Heart right ventricle (tissue), 16 donors: Measurements from ENCODE around the gene PLK3. TPM values are rescaled to one million over a fixed set of nuclear protein-coding genes. Genes with fewer than 3 reads are reported as not detected.

Experiments
- ATAC-seq, 8 donors: fragments of 200-7000 bp; cut with Tn5 transposase; one replicate each; pipeline ENCODE4 v1.9.1; 2020; ENCODE audit warnings: mild to moderate bottlenecking in 8 of 8, moderate library complexity in 8 of 8, moderate number of reproducible peaks in 1 of 8
- DNase-seq, 2 donors: peaks; one replicate each; pipeline ENCODE4 v3.0.0-alpha.2; 2020
- H3K27ac ChIP-seq, 10 donors: fragments of 200-600 bp; sonication (generic) in 2 of 10; one replicate each; pipeline versions ENCODE4 v1.5.0 to v1.8.0; 2020 to 2022; ENCODE audit warnings: mild to moderate bottlenecking in 3 of 10
- H3K27me3 ChIP-seq, 7 donors: fragments of 200-600 bp; one replicate each; pipeline ENCODE4 v1.8.0; 2021 to 2022; ENCODE audit warnings: mild to moderate bottlenecking in 2 of 7
- H3K36me3 ChIP-seq, 9 donors: fragments of 200-600 bp; sonication (generic) in 1 of 9; one replicate each; pipeline versions ENCODE4 v1.5.0 to v1.8.0; 2020 to 2022; ENCODE audit warnings: mild to moderate bottlenecking in 2 of 9
- H3K4me1 ChIP-seq, 9 donors: fragments of 200-600 bp; sonication (generic) in 1 of 9; one replicate each; pipeline versions ENCODE4 v1.5.0 to v1.8.0; 2020 to 2022; ENCODE audit warnings: mild to moderate bottlenecking in 4 of 9
- H3K4me3 ChIP-seq, 10 donors: fragments of 200-600 bp; sonication (generic) in 2 of 10; one replicate each; pipeline versions ENCODE4 v1.5.0 to v1.8.0; 2020 to 2022; ENCODE audit warnings: mild to moderate bottlenecking in 7 of 10, moderate library complexity in 2 of 10
- H3K9me3 ChIP-seq, 11 donors: fragments of 200-600 bp in 10 of 11; sonication (generic) in 2 of 11; one replicate each; pipeline versions ENCODE4 v1.5.0 to v1.8.0; 2013 to 2022; ENCODE audit warnings: mild to moderate bottlenecking in 2 of 11, control low read depth in 1 of 11, moderate library complexity in 1 of 11
- WGBS, 2 donors: extraction: QIAGEN DNeasy Blood & Tissue Kit; methylation state at CpG; one replicate each; pipeline ENCODE4 v1.1.7; 2013; ENCODE audit warnings: inconsistent platforms in 1 of 2; 5-methylcytosine and 5-hydroxymethylcytosine counted together
- intact Hi-C, 10 donors: fragments of 100-400 bp; cut with DNase I; formaldehyde crosslinking; loops; one replicate each; pipeline versions ENCODE4 v1.11.1 to v1.14.2; 2022
- polyA plus RNA-seq, 2 donors: library from polyadenylated mRNA; stranded (reverse); fragments of 200-250 nt; gene quantifications; one replicate each; pipeline ENCODE4 v1.2.3, GENCODE V29; 2013
- total RNA-seq, 10 donors: library from RNA; stranded (reverse); fragmentation: NEBNext Ultra II Directional in 3 of 10; extraction: Animal tissue kit (Norgen Biotek cat#: 25700) in 3 of 10; gene quantifications; one replicate each; pipeline versions ENCODE4 v1.2.1 to v1.2.4, GENCODE V29; 2021 to 2023
- TF ChIP-seq, protein P1 (sequence below), 9 donors: fragments of 200-600 bp; sonication (generic) in 2 of 9; IDR thresholded peaks; one replicate each; pipeline versions ENCODE4 v1.5.0 to v1.8.0; 2021 to 2022; ENCODE audit warnings: antibody characterized with exemption in 9 of 9, mild to moderate bottlenecking in 5 of 9, moderate library complexity in 1 of 9
- donor health status: Arrhythmogenic right ventricular cardiomyopathy.
- donor health status: ischemic (EF 13 %, LVEDD 7.1; RV severe dilation, severe dysfunction).
- donor health status: healthy with polysubstance abuse.
- donor health status: DM: no; HTN: yes; CAD: no.
- donor health status: DM: no; HTN: no; CAD: no.
- donor health status: ischemic (EF 25% LVEDD 6.9; RV normal size, moderate dysfunction).
- donor health status: ischemic (EF 25% LVEDD 5.7; RV mildly dilated, moderate dysfunction).
- donor health status: healthy.
- donor health status: DM: yes; HTN: yes; CAD: no.
- donor health status: Ischemic cardiomyopathy.
- donor health status: ischemic (EF 35%, LVEDD 5.7; RV mildly dilated, moderate dysfunction).
- donor health status: nonischemic (EF 11% LVEDD 7.7; RV severe dilation, severe dysfunction).
- donor health status: DM: yes; HTN: yes; CAD: no.
- donor health status: PGD.
- donor health status: ischemic (EF 29% LVEDD 5.4; RV normal size, mild dysfunction).
- donor health status: nonischemic (EF 23%, LVEDD 6.1; RV moderate dilation, normal function).

The PLK3 gene
- total and polyA plus RNA-seq, 12 donors: 2.9 to 12.7 (median 7.0) TPM

DNA sequence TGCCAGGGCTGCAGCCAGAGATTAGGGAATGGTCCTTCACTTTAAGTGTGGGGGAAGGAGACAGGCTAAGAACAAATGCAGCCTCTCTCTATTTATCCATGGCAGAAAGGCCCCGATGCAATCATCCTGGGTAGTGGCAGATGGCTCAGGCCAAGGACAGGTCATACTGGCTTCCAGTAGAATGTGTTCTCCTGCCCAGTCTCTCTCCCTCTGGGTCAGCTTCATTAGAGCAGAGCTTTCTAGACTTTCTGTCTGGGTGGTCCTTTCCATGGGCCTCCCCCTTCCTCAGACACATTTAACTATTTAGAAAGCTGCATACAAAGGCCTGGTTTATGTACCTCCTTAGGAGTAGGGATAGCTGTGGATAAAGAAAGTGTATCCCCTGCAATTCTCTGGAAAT lies 47.7 kb downstream of the PLK3 start:
- DNase-seq (no peak), ATAC-seq (no peak)
- 86 to 97% methylated on average over 1 of the region's 1 CpG for WGBS, 2 donors
- H3K27ac ChIP-seq: peak overlapping the region in 2 of 10 donors; percentile 33 to 49
- TF ChIP-seq, protein P1, sequence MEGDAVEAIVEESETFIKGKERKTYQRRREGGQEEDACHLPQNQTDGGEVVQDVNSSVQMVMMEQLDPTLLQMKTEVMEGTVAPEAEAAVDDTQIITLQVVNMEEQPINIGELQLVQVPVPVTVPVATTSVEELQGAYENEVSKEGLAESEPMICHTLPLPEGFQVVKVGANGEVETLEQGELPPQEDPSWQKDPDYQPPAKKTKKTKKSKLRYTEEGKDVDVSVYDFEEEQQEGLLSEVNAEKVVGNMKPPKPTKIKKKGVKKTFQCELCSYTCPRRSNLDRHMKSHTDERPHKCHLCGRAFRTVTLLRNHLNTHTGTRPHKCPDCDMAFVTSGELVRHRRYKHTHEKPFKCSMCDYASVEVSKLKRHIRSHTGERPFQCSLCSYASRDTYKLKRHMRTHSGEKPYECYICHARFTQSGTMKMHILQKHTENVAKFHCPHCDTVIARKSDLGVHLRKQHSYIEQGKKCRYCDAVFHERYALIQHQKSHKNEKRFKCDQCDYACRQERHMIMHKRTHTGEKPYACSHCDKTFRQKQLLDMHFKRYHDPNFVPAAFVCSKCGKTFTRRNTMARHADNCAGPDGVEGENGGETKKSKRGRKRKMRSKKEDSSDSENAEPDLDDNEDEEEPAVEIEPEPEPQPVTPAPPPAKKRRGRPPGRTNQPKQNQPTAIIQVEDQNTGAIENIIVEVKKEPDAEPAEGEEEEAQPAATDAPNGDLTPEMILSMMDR (IDR thresholded peaks at IDR 0.05): no peak
- peaks cover 0 to 12% (median 0%) of the 10 kb centered on the region in 7 donors for H3K27me3 ChIP-seq
- no peaks in the 10 kb centered on the region for H3K9me3 ChIP-seq
- peaks cover 0 to 13% (median 0%) of the 10 kb centered on the region in 9 donors for H3K36me3 ChIP-seq
- peaks cover 0 to 32% (median 16%) of the 10 kb centered on the region in 9 donors for H3K4me1 ChIP-seq
- intact Hi-C loops: loop anchor here in 1 of 10 donors (5.0 kb wide), 1 partner anchor 154 kb away; no protein-coding TSS in a partner anchor
- no peak overlapping the region for H3K4me3 ChIP-seq

DNA sequence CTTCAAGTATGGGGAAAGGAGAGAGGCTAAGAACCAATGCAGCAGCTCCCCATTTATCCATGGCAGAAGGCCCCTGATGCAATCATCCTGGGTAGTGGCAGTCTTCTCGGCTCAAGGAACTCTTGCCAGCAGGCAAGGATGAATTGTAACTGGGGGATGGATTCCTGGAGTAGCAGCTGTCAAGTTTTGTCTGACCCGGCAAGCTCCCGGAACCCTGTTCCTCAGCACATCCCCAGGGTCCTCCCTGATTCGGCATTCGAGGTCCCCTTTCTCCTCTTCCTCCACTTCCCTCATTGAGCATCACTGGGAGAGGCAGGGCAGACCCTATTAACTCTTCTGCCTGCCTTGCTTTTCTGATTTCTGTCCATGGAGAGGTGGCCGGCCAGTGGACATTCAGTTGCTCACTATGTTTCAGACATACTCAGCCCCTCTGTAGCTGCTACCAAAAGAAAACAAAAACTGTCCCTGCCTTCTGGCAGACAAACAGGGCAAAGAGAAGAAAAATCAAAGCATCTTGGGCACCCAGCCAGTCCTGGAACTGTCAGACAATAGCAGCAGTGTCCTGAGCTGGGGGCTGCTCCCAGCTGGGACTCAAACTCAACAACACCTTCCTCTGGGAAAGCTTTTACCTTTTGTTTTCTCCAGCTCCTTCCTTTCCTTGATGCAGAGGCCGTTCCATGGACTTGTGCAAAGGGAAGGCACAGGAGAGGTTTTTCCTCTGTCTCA lies 48.4 kb downstream of the PLK3 start:
- ATAC-seq (peak in 3 of 8 donors; percentile 19 to 40 (median 34)), DNase-seq (no peak)
- H3K36me3 ChIP-seq: peaks cover 0 to 19% (median 0%) of the 10 kb centered on the region in 9 donors
- H3K4me1 ChIP-seq: peaks cover 0 to 25% (median 9%) of the 10 kb centered on the region in 9 donors
- H3K4me3 ChIP-seq: no peak overlapping the region
- TF ChIP-seq, protein P1 (IDR thresholded peaks at IDR 0.05): no peak
- WGBS, 2 donors: 50 to 60% methylated on average over 7 of the region's 7 CpGs
- peaks cover 0 to 4% (median 0%) of the 10 kb centered on the region in 7 donors for H3K27me3 ChIP-seq
- intact Hi-C loops: loop anchor here in 1 of 10 donors (5.0 kb wide), 1 partner anchor 154 kb away; no protein-coding TSS in a partner anchor
- H3K27ac ChIP-seq: peak overlapping the region in 4 of 10 donors; percentile 33 to 63 (median 42)
- no peaks in the 10 kb centered on the region for H3K9me3 ChIP-seq

DNA sequence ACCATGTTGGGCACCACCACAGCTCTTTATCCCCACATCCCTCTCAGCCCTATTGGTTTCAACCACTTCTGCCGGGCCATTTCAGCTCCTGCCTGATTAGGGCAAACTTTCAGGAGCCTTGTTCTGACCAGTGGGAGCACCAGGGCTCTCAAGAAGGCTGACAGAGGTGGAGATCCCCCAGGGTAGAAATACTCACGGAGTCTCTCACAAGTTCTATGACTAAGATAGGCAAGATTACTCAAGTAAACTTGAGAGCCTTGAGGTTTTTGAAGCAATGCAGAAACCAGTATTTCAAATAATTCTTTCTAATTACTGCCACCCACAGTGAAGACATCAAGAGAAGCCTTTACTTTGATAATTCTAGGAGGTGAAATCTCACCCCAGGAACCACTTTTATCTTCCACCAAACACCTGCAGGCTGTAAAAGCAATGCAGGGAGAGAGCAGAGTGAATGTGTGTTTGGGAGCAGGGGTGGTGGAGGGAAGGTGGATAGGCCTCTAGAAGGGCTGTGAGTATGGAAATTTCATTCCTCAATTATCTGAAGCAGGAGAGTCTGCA lies 49.5 kb downstream of the PLK3 start:
- Histone ChIP-seq H3K4me1 (peaks cover 0 to 22% (median 9%) of the 10 kb centered on the region in 9 donors), H3K9me3 (no peaks in the 10 kb centered on the region), H3K36me3 (peaks cover 0 to 29% (median 0%) of the 10 kb centered on the region in 9 donors), H3K27me3 (no peaks in the 10 kb centered on the region), H3K4me3 (no peak overlapping the region), H3K27ac (peak overlapping the region in 4 of 10 donors; percentile 33 to 63 (median 42))
- DNase-seq: no peak
- TF ChIP-seq, protein P1 (IDR thresholded peaks at IDR 0.05): no peak
- WGBS, 2 donors: 78 to 79% methylated on average over 2 of the region's 2 CpGs
- intact Hi-C loops: loop anchor here in 1 of 10 donors (5.0 kb wide), 1 partner anchor 153 kb away; no protein-coding TSS in a partner anchor
- ATAC-seq: no peak

DNA sequence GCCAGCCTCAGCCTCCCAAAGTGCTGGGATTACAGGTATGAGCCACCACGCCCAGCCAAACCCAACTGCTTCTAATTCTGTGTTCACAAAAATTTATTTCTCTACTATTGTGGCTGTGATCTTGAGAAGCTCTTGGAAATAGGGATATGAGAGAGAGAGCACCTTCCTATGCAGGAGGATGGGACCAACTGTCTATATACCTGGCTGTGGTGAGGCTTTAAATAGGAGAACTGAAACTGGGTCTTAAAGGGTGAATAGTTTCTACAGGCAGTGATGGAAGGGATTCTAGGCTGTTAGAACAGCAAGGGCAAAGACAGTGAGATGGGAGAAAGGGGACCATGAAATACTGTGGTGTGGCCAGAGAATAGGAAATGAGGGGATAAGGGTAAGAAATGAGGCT lies 51.1 kb downstream of the PLK3 start:
- no peaks in the 10 kb centered on the region for H3K9me3 ChIP-seq
- DNase-seq (no peak), ATAC-seq (no peak)
- peaks cover 0 to 22% (median 9%) of the 10 kb centered on the region in 9 donors for H3K4me1 ChIP-seq
- TF ChIP-seq, protein P1 (IDR thresholded peaks at IDR 0.05): no peak
- WGBS, 2 donors: 96 to 100% methylated on average over 1 of the region's 1 CpG
- no peak overlapping the region for H3K27ac ChIP-seq
- H3K4me3 ChIP-seq: no peak overlapping the region
- intact Hi-C loops: no loop called here
- no peaks in the 10 kb centered on the region for H3K27me3 ChIP-seq
- H3K36me3 ChIP-seq: peaks cover 0 to 46% (median 0%) of the 10 kb centered on the region in 9 donors
